22Rv1 (cell line): ENCODE measurements around the gene PDGFA.

ENCODE experiments used
- ZFX ChIP-seq: fragments of 450-650 bp; IDR thresholded peaks from 2 replicates; pipeline ENCODE4 v1.6.1; 2017; ENCODE audit warnings: antibody characterized with exemption, borderline replicate concordance
- TF ChIP-seq, protein P1 (sequence below): fragments of 450-650 bp; IDR thresholded peaks from 2 replicates; pipeline ENCODE4 v1.5.1; 2017; ENCODE audit warnings: mild to moderate bottlenecking

DNA sequence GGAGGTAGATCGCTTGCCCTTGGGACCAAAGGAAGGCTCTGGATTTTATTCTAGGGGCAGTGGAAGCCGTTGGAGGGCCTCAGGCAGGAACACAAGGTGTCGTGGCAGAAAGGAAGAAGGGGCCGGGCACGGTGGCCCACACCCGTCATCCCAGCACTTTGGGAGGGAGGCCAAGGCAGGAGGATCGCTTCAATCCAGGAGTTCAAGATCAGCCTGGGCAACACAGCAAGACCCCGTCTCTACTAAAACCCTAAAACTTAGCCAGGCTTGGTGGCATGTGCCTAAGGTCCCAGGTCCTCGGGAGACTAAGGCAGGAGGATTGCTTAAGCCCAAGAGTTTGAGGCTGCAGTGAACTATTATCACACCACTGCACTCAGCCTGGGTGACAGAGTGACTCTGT is 5.2 kb upstream of the PDGFA start:
- TF ChIP-seq, protein P1, sequence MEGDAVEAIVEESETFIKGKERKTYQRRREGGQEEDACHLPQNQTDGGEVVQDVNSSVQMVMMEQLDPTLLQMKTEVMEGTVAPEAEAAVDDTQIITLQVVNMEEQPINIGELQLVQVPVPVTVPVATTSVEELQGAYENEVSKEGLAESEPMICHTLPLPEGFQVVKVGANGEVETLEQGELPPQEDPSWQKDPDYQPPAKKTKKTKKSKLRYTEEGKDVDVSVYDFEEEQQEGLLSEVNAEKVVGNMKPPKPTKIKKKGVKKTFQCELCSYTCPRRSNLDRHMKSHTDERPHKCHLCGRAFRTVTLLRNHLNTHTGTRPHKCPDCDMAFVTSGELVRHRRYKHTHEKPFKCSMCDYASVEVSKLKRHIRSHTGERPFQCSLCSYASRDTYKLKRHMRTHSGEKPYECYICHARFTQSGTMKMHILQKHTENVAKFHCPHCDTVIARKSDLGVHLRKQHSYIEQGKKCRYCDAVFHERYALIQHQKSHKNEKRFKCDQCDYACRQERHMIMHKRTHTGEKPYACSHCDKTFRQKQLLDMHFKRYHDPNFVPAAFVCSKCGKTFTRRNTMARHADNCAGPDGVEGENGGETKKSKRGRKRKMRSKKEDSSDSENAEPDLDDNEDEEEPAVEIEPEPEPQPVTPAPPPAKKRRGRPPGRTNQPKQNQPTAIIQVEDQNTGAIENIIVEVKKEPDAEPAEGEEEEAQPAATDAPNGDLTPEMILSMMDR = no peak
- no peak for TF ChIP-seq ZFX
